ENCODE measurements around the gene MACROH2A2. TPM values are rescaled to one million over a fixed set of nuclear protein-coding genes. Genes with fewer than 3 reads are reported as not detected.

MACROH2A2 gene
- 0.14 and 0.66 TPM in 2 replicates for total RNA-seq

GRCh38 chr10:70052462-70053217 is at the start of gene MACROH2A2:
Gene MACROH2A2, plus strand, starts transcription at chr10:70052846. Its CDS starts 22,813 bp downstream, at chr10:70075659.

GRCh38 chr10:70132098-70133029 is 79.7 kb downstream of the MACROH2A2 start, which contains the start of gene AIFM2:
Gene AIFM2, minus strand, starts transcription at chr10:70132825. Its CDS starts 8,741 bp downstream, at chr10:70124084.

GRCh38 chr10:70146489-70147258 is 94.0 kb downstream of the MACROH2A2 start, which contains the start of gene TYSND1:
Gene TYSND1, minus strand, starts transcription at chr10:70146700. Its CDS starts 114 bp downstream, at chr10:70146586.

Other genes starting within 250 kb of the MACROH2A2 start
- 3.6 and 6.0 TPM in 2 replicates for gene AIFM2, start 80.0 kb downstream of the MACROH2A2 start, total RNA-seq
- gene TYSND1, start 93.9 kb downstream of the MACROH2A2 start, total RNA-seq = 5.2 and 7.8 TPM in 2 replicates
- gene SAR1A, start 117.7 kb downstream of the MACROH2A2 start, total RNA-seq = 126 and 130 TPM in 2 replicates
- gene PPA1, start 180.6 kb downstream of the MACROH2A2 start, total RNA-seq = 281 and 329 TPM in 2 replicates
- gene NPFFR1, start 231.2 kb downstream of the MACROH2A2 start, total RNA-seq = not detected in 2 replicates